Natural killer cell (primary cell): ENCODE results near the gene SORD. TPM values are rescaled to one million over a fixed set of nuclear protein-coding genes. Genes with fewer than 3 reads are reported as not detected.
"Not testable (repeated sequence)": the region's sequence is repeated elsewhere in the genome, so short reads cannot be mapped to it uniquely, and the experiment has no call there.

ENCODE experiments used
- ATAC-seq, 3 donors: fragments of 150-1000 bp in 2 of 3; fragments of 200-7000 bp in 1 of 3; cut with Tn5 transposase; 1 replicate in 1 of 3; 2 replicates in 2 of 3; pipeline ENCODE4 v1.10.0; 2021; ENCODE audit warnings: mild to moderate bottlenecking in 2 of 3, moderate library complexity in 2 of 3
- DNase-seq, 2 donors: peaks; one replicate each; pipeline versions ENCODE4 v3.0.0 to v3.0.0-alpha.2; 2013 to 2021; ENCODE audit warnings: mixed read lengths in 1 of 2
- H3K27ac ChIP-seq: one replicate; pipeline ENCODE4 v1.5.1; 2013; ENCODE audit warnings: mild to moderate bottlenecking, low read length
- H3K27me3 ChIP-seq: one replicate; pipeline ENCODE4 v1.6.1; 2013; ENCODE audit warnings: low read length; ENCODE audit not compliant: control insufficient read depth, insufficient read depth
- H3K36me3 ChIP-seq: one replicate; pipeline ENCODE4 v1.6.1; 2013; ENCODE audit warnings: low read length; ENCODE audit not compliant: control insufficient read depth, insufficient read depth
- H3K4me1 ChIP-seq: one replicate; pipeline ENCODE4 v1.6.1; 2013; ENCODE audit warnings: low read length; ENCODE audit not compliant: control insufficient read depth, insufficient read depth
- H3K4me3 ChIP-seq: one replicate; pipeline ENCODE4 v1.5.1; 2013; ENCODE audit warnings: low read length
- H3K9me3 ChIP-seq: one replicate; pipeline ENCODE4 v1.6.1; 2013; ENCODE audit warnings: low read length; ENCODE audit not compliant: control insufficient read depth, insufficient read depth
- H3K27ac Mint-ChIP-seq, 2 donors: one replicate each; pipeline ENCODE4 v1.8.0; 2022; ENCODE audit warnings: mild to moderate bottlenecking in 2 of 2, mixed read lengths in 2 of 2, moderate library complexity in 1 of 2
- H3K27me3 Mint-ChIP-seq, 2 donors: one replicate each; pipeline ENCODE4 v1.8.0; 2022; ENCODE audit warnings: low read depth in 2 of 2, mixed read lengths in 2 of 2
- H3K36me3 Mint-ChIP-seq: one replicate; pipeline ENCODE4 v1.8.0; 2022; ENCODE audit warnings: mixed read lengths
- H3K4me1 Mint-ChIP-seq, 2 donors: one replicate each; pipeline ENCODE4 v1.8.0; 2022; ENCODE audit warnings: mixed read lengths in 2 of 2
- H3K4me3 Mint-ChIP-seq: one replicate; pipeline ENCODE4 v1.8.0; 2022; ENCODE audit warnings: mild to moderate bottlenecking, moderate library complexity, mixed read lengths
- H3K9me3 Mint-ChIP-seq, 2 donors: one replicate each; pipeline ENCODE4 v1.8.0; 2022; ENCODE audit warnings: mixed read lengths in 2 of 2
- CTCF ChIP-seq: fragments of 200-600 bp; IDR thresholded peaks from one replicate; pipeline ENCODE4 v1.8.0; 2022; ENCODE audit warnings: antibody characterized with exemption
- WGBS: methylation state at CpG from one replicate; pipeline ENCODE4 v1.1.7; 2013; ENCODE audit warnings: missing lambda C conversion rate; ENCODE audit not compliant: insufficient coverage; 5-methylcytosine and 5-hydroxymethylcytosine counted together
- intact Hi-C: fragments of 100-400 bp; cut with micrococcal nuclease; formaldehyde crosslinking; loops from one replicate; pipeline ENCODE4 v1.14.2; 2022
- total RNA-seq, 4 donors: library from RNA; stranded (reverse); fragments of 120-200 nt in 1 of 4; gene quantifications; one replicate each; pipeline versions ENCODE4 v1.2.3 to v1.2.4, GENCODE V29; 2013 to 2022

SORD gene
- total RNA-seq, 3 donors from 2014 or later (not counting 1 experiment from before 2014, with no cell fraction given), result 2.6 to 5.7 (median 2.8) TPM

- not testable (repeated sequence) for H3K27me3 ChIP-seq, ATAC-seq, H3K27ac ChIP-seq, H3K4me3 ChIP-seq, H3K27ac Mint-ChIP-seq, H3K36me3 Mint-ChIP-seq, H3K36me3 ChIP-seq, DNase-seq, H3K4me3 Mint-ChIP-seq, H3K4me1 ChIP-seq, H3K9me3 Mint-ChIP-seq, H3K9me3 ChIP-seq, H3K4me1 Mint-ChIP-seq
- H3K27me3 Mint-ChIP-seq, result peaks cover 9 to 31% of the 10 kb centered on the region in 2 donors
- WGBS, result no CpG with 5 or more reads among the region's 1 CpG
- intact Hi-C loops, result loop anchor here (2.0 kb wide), 1 partner anchor 89 kb away; no protein-coding TSS in a partner anchor
Measured at GRCh38 chr15:44987711-44988110, 35.3 kb upstream of the SORD start.

- not testable (repeated sequence) for DNase-seq, H3K4me3 ChIP-seq, H3K27ac ChIP-seq, H3K4me1 ChIP-seq, H3K4me1 Mint-ChIP-seq, H3K36me3 ChIP-seq, H3K36me3 Mint-ChIP-seq, H3K9me3 ChIP-seq, H3K27ac Mint-ChIP-seq, H3K4me3 Mint-ChIP-seq, H3K27me3 ChIP-seq, ATAC-seq, H3K9me3 Mint-ChIP-seq
- peaks cover 11 to 31% of the 10 kb centered on the region in 2 donors for H3K27me3 Mint-ChIP-seq
- intact Hi-C loops, result loop anchor here (2.0 kb wide), 1 partner anchor 90 kb away; no protein-coding TSS in a partner anchor
- 100% methylated on average over 1 of the region's 3 CpGs for WGBS
Measured at GRCh38 chr15:44988184-44988869, 34.7 kb upstream of the SORD start.

GRCh38 chr15:44988870-44989219 lies 34.1 kb upstream of the SORD start:
- H3K4me3 Mint-ChIP-seq, H3K36me3 Mint-ChIP-seq, H3K9me3 ChIP-seq, H3K36me3 ChIP-seq, H3K27me3 ChIP-seq, H3K4me1 ChIP-seq, ATAC-seq, H3K9me3 Mint-ChIP-seq, DNase-seq, H3K27ac ChIP-seq, H3K4me3 ChIP-seq, H3K4me1 Mint-ChIP-seq, H3K27ac Mint-ChIP-seq: not testable (repeated sequence)
- intact Hi-C loops, result loop anchor here (2.0 kb wide), 1 partner anchor 90 kb away; no protein-coding TSS in a partner anchor
- peaks cover 8 to 30% of the 10 kb centered on the region in 2 donors for H3K27me3 Mint-ChIP-seq
- 95% methylated on average over 2 of the region's 5 CpGs for WGBS

GRCh38 chr15:44997632-44998031 lies 25.4 kb upstream of the SORD start:
- DNase-seq, result not testable (repeated sequence)

GRCh38 chr15:44999105-44999504 lies 23.9 kb upstream of the SORD start:
- DNase-seq (no peak), ATAC-seq (no peak)
- intact Hi-C loops, result no loop called here
- Mint-ChIP-seq H3K27me3 (peaks cover 13 to 23% of the 10 kb centered on the region in 2 donors), H3K36me3 (no peaks in the 10 kb centered on the region), H3K4me1 (no peaks in the 10 kb centered on the region), H3K9me3 (no peaks in the 10 kb centered on the region), H3K4me3 (no peak overlapping the region), H3K27ac (no peak overlapping the region)
- no peak for TF ChIP-seq CTCF
- no peaks in the 10 kb centered on the region for H3K36me3 ChIP-seq
- H3K27me3 ChIP-seq, result no peaks in the 10 kb centered on the region
- 83% methylated on average over 2 of the region's 2 CpGs for WGBS
- no peaks in the 10 kb centered on the region for H3K4me1 ChIP-seq
- H3K27ac ChIP-seq, result no peak overlapping the region
- H3K4me3 ChIP-seq, result no peak overlapping the region
- H3K9me3 ChIP-seq, result no peaks in the 10 kb centered on the region

More at GRCh38 chr15:44997632-44998031, 25.4 kb upstream of the SORD start:
- H3K36me3 ChIP-seq, H3K27ac Mint-ChIP-seq, H3K9me3 ChIP-seq, H3K27ac ChIP-seq, intact Hi-C loops, H3K36me3 Mint-ChIP-seq, H3K4me3 Mint-ChIP-seq, H3K4me1 ChIP-seq, ATAC-seq, H3K27me3 ChIP-seq, H3K4me1 Mint-ChIP-seq, H3K4me3 ChIP-seq, H3K9me3 Mint-ChIP-seq: not testable (repeated sequence)
- H3K27me3 Mint-ChIP-seq, result peaks cover 27 to 28% of the 10 kb centered on the region in 2 donors
- WGBS, result 96% methylated on average over 2 of the region's 3 CpGs

- H3K27ac ChIP-seq, ATAC-seq, H3K4me3 Mint-ChIP-seq, H3K36me3 Mint-ChIP-seq, H3K36me3 ChIP-seq, intact Hi-C loops, DNase-seq, H3K27ac Mint-ChIP-seq, H3K27me3 ChIP-seq, H3K9me3 ChIP-seq, H3K4me3 ChIP-seq, H3K4me1 ChIP-seq, H3K4me1 Mint-ChIP-seq, H3K9me3 Mint-ChIP-seq: not testable (repeated sequence)
- 81% methylated on average over 1 of the region's 1 CpG for WGBS
- peaks cover 16 to 24% of the 10 kb centered on the region in 2 donors for H3K27me3 Mint-ChIP-seq
Measured at GRCh38 chr15:45001180-45001579, 21.8 kb upstream of the SORD start.

GRCh38 chr15:45003731-45004410 lies 19.1 kb upstream of the SORD start:
- H3K4me1 Mint-ChIP-seq, DNase-seq, H3K4me3 ChIP-seq, H3K27ac ChIP-seq, H3K27ac Mint-ChIP-seq, H3K36me3 Mint-ChIP-seq, H3K27me3 ChIP-seq, intact Hi-C loops, ATAC-seq, H3K36me3 ChIP-seq, H3K9me3 Mint-ChIP-seq, H3K4me1 ChIP-seq, H3K9me3 ChIP-seq, H3K4me3 Mint-ChIP-seq: not testable (repeated sequence)
- WGBS, result 46% methylated on average over 1 of the region's 2 CpGs
- H3K27me3 Mint-ChIP-seq, result peaks cover 16 to 28% of the 10 kb centered on the region in 2 donors
